Ovary (tissue), 9 donors: ENCODE results near the gene TMEM37. TPM values are rescaled to one million over a fixed set of nuclear protein-coding genes. Genes with fewer than 3 reads are reported as not detected.

Experiments
- DNase-seq, 5 donors: peaks; one replicate each; pipeline ENCODE4 v3.0.0-alpha.2; 2019 to 2020
- H3K27ac ChIP-seq, 2 donors: fragments of 200-600 bp; one replicate each; pipeline versions ENCODE4 v1.5.1 to v1.8.0; 2019 to 2022
- H3K27me3 ChIP-seq: fragments of 200-600 bp; one replicate; pipeline ENCODE4 v1.8.0; 2022
- H3K36me3 ChIP-seq: fragments of 200-600 bp; sonication (generic); one replicate; pipeline ENCODE4 v1.5.1; 2019
- H3K4me1 ChIP-seq: one replicate; pipeline ENCODE4 v1.8.1; 2013; ENCODE audit warnings: mild to moderate bottlenecking, moderate library complexity; ENCODE audit not compliant: insufficient read depth
- H3K4me3 ChIP-seq: fragments of 200-600 bp; sonication (generic); one replicate; pipeline ENCODE4 v1.5.1; 2017
- H3K9me3 ChIP-seq, 2 donors: fragments of 200-600 bp in 1 of 2; sonication (generic) in 1 of 2; one replicate each; pipeline versions ENCODE4 v1.5.1 to v1.8.1; 2013 to 2019; ENCODE audit warnings: mild to moderate bottlenecking in 1 of 2, moderate library complexity in 1 of 2
- EP300 ChIP-seq: sonication (generic); formaldehyde crosslinking; IDR thresholded peaks from one replicate; pipeline ENCODE4 v1.6.1; 2017; ENCODE audit warnings: antibody characterized with exemption
- POLR2A ChIP-seq: fragments of 450-650 bp; IDR thresholded peaks from one replicate; pipeline ENCODE4 v1.6.1; 2017; ENCODE audit warnings: antibody characterized with exemption, mild to moderate bottlenecking, moderate library complexity
- WGBS, 3 donors: extraction: QIAGEN DNeasy Blood & Tissue Kit in 1 of 3; methylation state at CpG; one replicate each; pipeline versions ENCODE4 v1.1.5 to v1.1.7; 2013 to 2017; 5-methylcytosine and 5-hydroxymethylcytosine counted together
- intact Hi-C, 4 donors: fragments of 100-400 bp; cut with DNase I; formaldehyde crosslinking; loops; one replicate each; pipeline versions ENCODE4 v1.11.0 to v1.15.1; 2022 to 2023
- polyA plus RNA-seq, 2 donors: library from polyadenylated mRNA; stranded (reverse); fragments of 200-250 nt in 1 of 2; fragments of 350-450 nt in 1 of 2; fragmentation: Illumina TruSeq in 1 of 2; extraction: RNeasy Lipid Tissue Mini Kit (QIAGEN cat#74804) in 1 of 2; gene quantifications; one replicate each; pipeline ENCODE4 v1.2.3, GENCODE V29; 2013 to 2014
- total RNA-seq, 7 donors: library from RNA; depleted of rRNA in 2 of 7; stranded (reverse); fragments of >200 nt in 2 of 7; fragmentation: NEBNext Ultra II Directional in 3 of 7; extraction: Animal tissue kit (Norgen Biotek cat#: 25700) in 3 of 7; gene quantifications; one replicate each; pipeline versions ENCODE4 v1.1.0 to v1.2.4, GENCODE V29; 2016 to 2023
- TF ChIP-seq, protein P1 (sequence below), 3 donors: fragments of 450-650 bp in 2 of 3; fragments of 200-600 bp in 1 of 3; IDR thresholded peaks; one replicate each; pipeline versions ENCODE4 v1.5.1 to v1.8.0; 2016 to 2022; ENCODE audit warnings: antibody characterized with exemption in 3 of 3, mild to moderate bottlenecking in 1 of 3
- donor health status: DM: no; HTN: no; CAD: no; lungs with moderate emphysema.
- donor health status: DM: no; HTN: no; CAD: no.
- donor health status: Bipolar disorder and iron deficiency.
- donor health status: DM: yes; HTN: yes; CAD: no.
- donor health status: DM: no; HTN: no; CAD: no.
- donor health status: DM: yes; HTN: yes; CAD: no.

The TMEM37 gene
- total and polyA plus RNA-seq, 9 donors: 9.5 to 32.5 (median 18.1) TPM

DNA sequence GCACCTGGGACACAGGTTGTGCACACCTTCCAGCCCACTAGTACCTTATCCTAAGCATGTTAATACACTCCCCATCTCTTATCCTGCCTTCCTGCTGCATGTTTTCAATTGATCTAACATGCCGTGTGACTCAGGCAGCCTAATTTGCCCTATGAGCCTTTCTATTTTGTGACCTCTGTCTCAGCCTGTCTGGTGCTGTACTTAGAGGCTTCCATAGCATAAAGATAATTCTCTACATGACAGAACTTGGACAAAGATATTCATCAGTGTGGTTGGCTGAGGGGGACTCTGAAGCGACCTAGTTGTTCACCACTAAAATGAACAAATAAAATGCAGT is 8.6 kb upstream of the TMEM37 start:
- intact Hi-C loops: no loop called here
- Histone ChIP-seq H3K9me3 (no peaks in the 10 kb centered on the region), H3K27ac (no peak overlapping the region), H3K36me3 (no peaks in the 10 kb centered on the region), H3K4me3 (no peak overlapping the region), H3K27me3 (no peaks in the 10 kb centered on the region), H3K4me1 (peaks cover 18% of the 10 kb centered on the region)
- 58 to 80% (median 67%) methylated on average over 2 of the region's 2 CpGs for WGBS, 3 donors
- DNase-seq: no peak
- TF ChIP-seq, protein P1, sequence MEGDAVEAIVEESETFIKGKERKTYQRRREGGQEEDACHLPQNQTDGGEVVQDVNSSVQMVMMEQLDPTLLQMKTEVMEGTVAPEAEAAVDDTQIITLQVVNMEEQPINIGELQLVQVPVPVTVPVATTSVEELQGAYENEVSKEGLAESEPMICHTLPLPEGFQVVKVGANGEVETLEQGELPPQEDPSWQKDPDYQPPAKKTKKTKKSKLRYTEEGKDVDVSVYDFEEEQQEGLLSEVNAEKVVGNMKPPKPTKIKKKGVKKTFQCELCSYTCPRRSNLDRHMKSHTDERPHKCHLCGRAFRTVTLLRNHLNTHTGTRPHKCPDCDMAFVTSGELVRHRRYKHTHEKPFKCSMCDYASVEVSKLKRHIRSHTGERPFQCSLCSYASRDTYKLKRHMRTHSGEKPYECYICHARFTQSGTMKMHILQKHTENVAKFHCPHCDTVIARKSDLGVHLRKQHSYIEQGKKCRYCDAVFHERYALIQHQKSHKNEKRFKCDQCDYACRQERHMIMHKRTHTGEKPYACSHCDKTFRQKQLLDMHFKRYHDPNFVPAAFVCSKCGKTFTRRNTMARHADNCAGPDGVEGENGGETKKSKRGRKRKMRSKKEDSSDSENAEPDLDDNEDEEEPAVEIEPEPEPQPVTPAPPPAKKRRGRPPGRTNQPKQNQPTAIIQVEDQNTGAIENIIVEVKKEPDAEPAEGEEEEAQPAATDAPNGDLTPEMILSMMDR (IDR thresholded peaks at IDR 0.05): no peak
- TF ChIP-seq EP300 (no peak), POLR2A (no peak)

DNA sequence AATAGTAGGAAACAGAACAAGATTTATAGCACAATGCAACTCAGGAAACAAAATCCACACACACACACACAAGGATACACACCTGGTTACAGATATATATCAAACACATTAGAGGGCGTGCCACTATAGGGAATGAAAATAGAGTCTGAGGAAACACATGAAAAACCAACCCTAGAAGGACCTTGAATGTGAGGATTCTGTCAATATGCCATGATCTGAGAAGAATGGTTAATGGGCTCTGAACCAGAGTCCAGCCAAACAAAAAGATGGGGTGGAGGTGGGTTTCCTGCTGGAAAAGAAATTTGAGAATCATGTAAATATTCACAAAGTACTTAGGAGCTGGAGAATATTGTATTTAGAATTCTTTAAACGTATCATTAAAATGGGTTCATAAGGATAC is 7.8 kb upstream of the TMEM37 start:
- intact Hi-C loops: no loop called here
- no peak for DNase-seq
- Histone ChIP-seq H3K27me3 (no peaks in the 10 kb centered on the region), H3K27ac (no peak overlapping the region), H3K36me3 (no peaks in the 10 kb centered on the region), H3K4me3 (no peak overlapping the region), H3K4me1 (peaks cover 21% of the 10 kb centered on the region), H3K9me3 (no peaks in the 10 kb centered on the region)
- 82 to 86% (median 84%) methylated on average over 2 of the region's 2 CpGs for WGBS, 3 donors
- no peak for TF ChIP-seq POLR2A
- TF ChIP-seq, protein P1 (IDR thresholded peaks at IDR 0.05): no peak
- no peak for TF ChIP-seq EP300

DNA sequence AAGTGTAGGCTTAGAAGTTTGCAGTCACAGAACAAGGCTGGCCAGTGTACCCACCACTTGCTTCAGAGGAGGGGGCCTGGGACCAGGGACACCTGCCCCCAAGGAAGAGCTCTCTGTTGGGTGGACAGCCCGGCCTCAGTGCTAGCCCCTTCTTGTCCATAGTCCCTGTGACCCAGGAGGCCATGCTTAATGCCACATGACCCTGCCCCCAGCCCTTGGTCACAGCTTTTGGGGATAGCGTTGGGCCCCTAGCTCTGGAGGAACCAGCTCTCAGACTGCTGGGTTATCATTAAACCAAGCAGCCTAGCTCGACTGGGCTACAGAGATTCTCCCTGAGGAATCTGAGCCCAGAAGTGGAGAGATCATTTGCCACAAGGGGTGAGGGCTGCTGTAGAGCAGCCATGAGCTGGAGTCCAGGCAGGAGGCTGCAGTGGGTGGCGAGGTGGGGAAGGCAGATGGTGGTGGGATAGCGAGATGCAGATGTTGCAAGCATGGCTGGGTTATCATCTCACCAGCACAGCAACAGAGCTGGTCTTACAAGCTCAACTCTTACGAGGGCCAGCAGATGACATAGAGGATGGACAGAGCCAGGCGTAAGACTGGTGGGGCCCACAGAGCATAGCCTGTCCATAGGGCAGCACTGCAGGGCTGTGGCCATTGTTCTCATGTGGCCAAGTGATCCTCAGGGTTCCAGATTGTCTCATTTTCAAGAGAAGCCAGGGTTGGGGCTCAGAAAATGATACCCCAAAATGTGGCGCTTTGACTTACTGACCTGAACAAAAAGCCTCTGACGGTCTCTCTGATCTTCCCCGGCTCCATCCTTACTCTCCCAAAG is 7.2 kb upstream of the TMEM37 start:
- Histone ChIP-seq H3K4me1 (peaks cover 26% of the 10 kb centered on the region), H3K27ac (no peak overlapping the region), H3K27me3 (no peaks in the 10 kb centered on the region), H3K9me3 (no peaks in the 10 kb centered on the region), H3K36me3 (no peaks in the 10 kb centered on the region), H3K4me3 (no peak overlapping the region)
- intact Hi-C loops: no loop called here
- no peak for TF ChIP-seq EP300
- TF ChIP-seq, protein P1 (IDR thresholded peaks at IDR 0.05): no peak
- no peak for TF ChIP-seq POLR2A
- DNase-seq: no peak
- 88 to 95% (median 91%) methylated on average over 10 of the region's 10 CpGs for WGBS, 3 donors

DNA sequence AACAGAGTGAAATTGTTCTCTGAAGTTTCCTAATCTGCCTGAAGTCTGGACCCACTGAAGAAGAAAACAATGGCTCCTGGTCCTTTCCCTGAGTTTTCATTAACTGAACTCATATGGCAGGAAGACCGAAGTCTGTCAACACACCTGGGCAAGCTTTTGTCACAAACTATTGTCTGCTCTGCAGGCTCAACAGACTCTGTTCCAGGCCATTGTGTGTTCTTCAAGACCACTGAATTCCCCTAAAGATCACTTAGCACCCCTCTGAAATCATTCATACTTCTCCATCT is 6.6 kb upstream of the TMEM37 start:
- H3K27ac ChIP-seq: no peak overlapping the region
- DNase-seq: no peak
- 94 to 100% (median 98%) methylated on average over 1 of the region's 1 CpG for WGBS, 3 donors

More for the DNA sequence above, 6.6 kb upstream of the TMEM37 start:
- no peaks in the 10 kb centered on the region for H3K9me3 ChIP-seq
- intact Hi-C loops: no loop called here
- no peak overlapping the region for H3K4me3 ChIP-seq
- peaks cover 28% of the 10 kb centered on the region for H3K4me1 ChIP-seq
- no peaks in the 10 kb centered on the region for H3K27me3 ChIP-seq
- no peaks in the 10 kb centered on the region for H3K36me3 ChIP-seq
- TF ChIP-seq POLR2A (no peak), EP300 (no peak)
- TF ChIP-seq, protein P1 (IDR thresholded peaks at IDR 0.05): no peak
